DOHH2 (cell line): ENCODE data around the gene HIVEP3.

ENCODE experiments used
- H3F3A ChIP-seq: fragments of 200-600 bp; sonication (generic), shearing (Covaris generic); 2 replicates; pipeline ENCODE4 v1.6.0; 2016; ENCODE audit warnings: antibody characterized with exemption, mild to moderate bottlenecking; ENCODE audit not compliant: control insufficient read depth, insufficient read depth
- H3K27ac ChIP-seq: fragments of 200-600 bp; sonication (generic); 2 replicates; pipeline ENCODE4 v1.5.1; 2014; ENCODE audit warnings: low read depth, mild to moderate bottlenecking, low read length, moderate library complexity
- H3K27me3 ChIP-seq: fragments of 200-600 bp; sonication (generic); 2 replicates; pipeline ENCODE4 v1.6.1; 2014; ENCODE audit warnings: mild to moderate bottlenecking, low read length, mixed read lengths; ENCODE audit not compliant: control insufficient read depth
- H3K36me3 ChIP-seq: fragments of 200-600 bp; sonication (generic); 2 replicates; pipeline ENCODE4 v1.6.1; 2014; ENCODE audit warnings: mild to moderate bottlenecking, low read length, moderate library complexity, mixed read lengths; ENCODE audit not compliant: control insufficient read depth
- H3K4me1 ChIP-seq: fragments of 200-600 bp; sonication (generic); 2 replicates; pipeline ENCODE4 v1.6.1; 2014; ENCODE audit warnings: mild to moderate bottlenecking, low read length, mixed read lengths; ENCODE audit not compliant: control insufficient read depth
- H3K4me2 ChIP-seq: fragments of 200-600 bp; sonication (generic); 2 replicates; pipeline ENCODE4 v1.6.0; 2014; ENCODE audit warnings: mild to moderate bottlenecking, low read length, moderate library complexity
- H3K4me3 ChIP-seq: fragments of 200-600 bp; sonication (generic); 2 replicates; pipeline ENCODE4 v1.5.1; 2014; ENCODE audit warnings: mild to moderate bottlenecking, low read length, mixed read lengths
- H3K79me2 ChIP-seq: fragments of 200-600 bp; sonication (generic); 2 replicates; pipeline ENCODE4 v1.6.1; 2014; ENCODE audit warnings: mild to moderate bottlenecking, low read length, mixed read lengths; ENCODE audit not compliant: control insufficient read depth
- H3K9me2 ChIP-seq: fragments of 200-600 bp; sonication (generic); replicated peaks from 2 replicates; pipeline ENCODE4 v1.6.1; 2014; ENCODE audit warnings: mild to moderate bottlenecking, low read length, mixed read lengths; ENCODE audit not compliant: control insufficient read depth
- H3K9me3 ChIP-seq: fragments of 200-600 bp; sonication (generic); 2 replicates; pipeline ENCODE4 v1.6.1; 2014; ENCODE audit warnings: antibody characterized with exemption, low read length, mixed read lengths; ENCODE audit not compliant: control insufficient read depth, insufficient read depth
- H4K20me1 ChIP-seq: fragments of 200-600 bp; sonication (generic); 2 replicates; pipeline ENCODE4 v1.6.0; 2014; ENCODE audit warnings: low read depth, mild to moderate bottlenecking, antibody characterized with exemption, low read length, moderate library complexity; ENCODE audit not compliant: control insufficient read depth, insufficient read depth
- EZH2phosphoT487 ChIP-seq: fragments of 200-600 bp; sonication (generic); IDR thresholded peaks from 2 replicates; pipeline ENCODE4 v1.6.1; 2017; ENCODE audit warnings: borderline replicate concordance, mild to moderate bottlenecking, antibody characterized with exemption, low read length, moderate library complexity, mixed read lengths
- TF ChIP-seq, protein P1 (sequence below): fragments of 200-600 bp; sonication (generic); IDR thresholded peaks from one replicate; pipeline ENCODE4 v1.5.1; 2014; ENCODE audit warnings: antibody characterized with exemption, mild to moderate bottlenecking, low read depth, low read length; ENCODE audit not compliant: poor library complexity, severe bottlenecking

Gene HIVEP3

DNA sequence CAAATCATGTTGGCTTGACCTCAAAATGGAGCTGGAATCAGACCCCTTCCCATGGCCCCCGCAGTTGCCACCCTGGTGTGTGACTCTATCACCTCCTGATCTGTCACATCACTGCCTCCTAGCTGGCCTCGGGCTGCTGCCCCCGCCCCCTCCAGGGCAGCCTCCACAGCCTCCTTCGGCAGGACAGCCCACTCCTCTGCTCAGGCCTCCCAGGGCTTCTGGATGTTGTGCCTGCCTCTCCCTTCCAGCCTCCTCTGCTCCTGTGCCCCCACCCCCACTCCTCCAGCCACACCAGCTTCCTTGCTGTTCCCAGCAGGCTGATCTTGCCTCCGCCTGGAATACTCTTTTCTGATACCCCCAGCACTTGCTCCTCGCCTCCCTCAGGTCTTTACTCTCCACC lies 299.9 kb downstream of the HIVEP3 start:
- Histone ChIP-seq H3K4me1 (peaks cover 16% of the 10 kb centered on the region), H3K4me3 (no peak overlapping the region), H3K4me2 (no peak overlapping the region), H3K36me3 (no peaks in the 10 kb centered on the region), H3K9me3 (no peaks in the 10 kb centered on the region), H3K27me3 (no peaks in the 10 kb centered on the region), H3K9me2 (no peaks in the 10 kb centered on the region), H4K20me1 (no peaks in the 10 kb centered on the region), H3K79me2 (no peaks in the 10 kb centered on the region), H3F3A (no peaks in the 10 kb centered on the region), H3K27ac (no peak overlapping the region)
- TF ChIP-seq, protein P1, sequence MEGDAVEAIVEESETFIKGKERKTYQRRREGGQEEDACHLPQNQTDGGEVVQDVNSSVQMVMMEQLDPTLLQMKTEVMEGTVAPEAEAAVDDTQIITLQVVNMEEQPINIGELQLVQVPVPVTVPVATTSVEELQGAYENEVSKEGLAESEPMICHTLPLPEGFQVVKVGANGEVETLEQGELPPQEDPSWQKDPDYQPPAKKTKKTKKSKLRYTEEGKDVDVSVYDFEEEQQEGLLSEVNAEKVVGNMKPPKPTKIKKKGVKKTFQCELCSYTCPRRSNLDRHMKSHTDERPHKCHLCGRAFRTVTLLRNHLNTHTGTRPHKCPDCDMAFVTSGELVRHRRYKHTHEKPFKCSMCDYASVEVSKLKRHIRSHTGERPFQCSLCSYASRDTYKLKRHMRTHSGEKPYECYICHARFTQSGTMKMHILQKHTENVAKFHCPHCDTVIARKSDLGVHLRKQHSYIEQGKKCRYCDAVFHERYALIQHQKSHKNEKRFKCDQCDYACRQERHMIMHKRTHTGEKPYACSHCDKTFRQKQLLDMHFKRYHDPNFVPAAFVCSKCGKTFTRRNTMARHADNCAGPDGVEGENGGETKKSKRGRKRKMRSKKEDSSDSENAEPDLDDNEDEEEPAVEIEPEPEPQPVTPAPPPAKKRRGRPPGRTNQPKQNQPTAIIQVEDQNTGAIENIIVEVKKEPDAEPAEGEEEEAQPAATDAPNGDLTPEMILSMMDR = no peak
- no peak for TF ChIP-seq EZH2phosphoT487

DNA sequence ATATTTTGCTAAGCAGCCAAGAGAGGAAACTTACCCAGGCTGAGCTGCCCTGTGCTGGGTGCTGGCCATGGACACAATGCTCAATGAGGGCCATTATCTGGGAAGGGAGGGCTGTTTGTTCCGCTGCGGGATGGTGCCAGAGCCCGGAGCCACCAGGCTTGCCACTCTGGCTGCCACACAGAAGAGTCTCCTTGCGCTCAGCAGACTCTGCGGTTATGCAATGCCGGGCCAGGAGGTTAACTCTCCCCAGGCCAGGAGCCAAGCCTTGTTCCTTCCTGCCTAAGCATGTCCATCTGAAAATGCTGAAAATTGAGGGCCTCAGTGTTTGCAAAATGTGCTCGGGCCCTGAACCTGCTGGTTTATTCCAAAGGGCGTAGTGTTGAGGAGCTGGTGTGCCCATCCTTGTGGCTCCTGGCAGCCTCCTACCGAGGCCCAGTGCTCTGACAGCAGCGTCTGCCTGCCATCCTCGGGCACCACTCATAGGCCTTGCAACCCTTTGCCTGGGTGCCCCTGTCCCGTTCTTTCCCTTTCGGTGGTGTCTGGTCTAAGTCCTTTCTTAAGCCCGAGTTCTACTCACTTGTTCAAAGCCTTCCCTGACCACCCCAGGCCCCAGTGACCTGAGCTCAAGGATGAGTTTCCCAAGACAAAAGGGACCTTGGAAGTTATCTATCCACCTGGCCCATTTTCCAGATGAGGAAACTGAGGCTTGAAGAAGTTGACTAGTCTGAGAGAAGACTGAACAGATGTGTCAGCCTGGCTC lies 300.5 kb downstream of the HIVEP3 start:
- TF ChIP-seq, protein P1 = no peak
- TF ChIP-seq EZH2phosphoT487 = no peak
- H3K9me3 ChIP-seq = no peaks in the 10 kb centered on the region

DNA sequence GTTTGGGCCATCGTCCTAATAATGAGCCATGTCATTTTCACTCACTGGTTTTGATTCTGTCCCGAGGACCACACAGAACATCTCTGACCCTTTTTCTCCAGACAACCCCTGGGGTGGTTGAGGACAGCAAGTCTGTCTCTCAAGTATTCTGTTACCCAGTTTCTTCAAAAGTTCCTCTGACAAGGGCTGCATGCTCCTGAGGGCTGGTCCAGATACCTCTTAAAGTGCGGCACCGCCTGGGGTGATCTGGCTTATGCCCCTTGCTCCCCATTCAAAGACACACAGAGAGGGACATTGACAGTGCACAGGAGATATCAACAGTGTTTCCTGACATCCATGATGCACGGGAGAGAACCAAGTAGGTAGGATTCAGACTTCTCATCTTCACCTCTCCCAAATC lies 301.4 kb downstream of the HIVEP3 start:
- Histone ChIP-seq H3K4me1 (peaks cover under 1% of the 10 kb centered on the region), H3K27ac (no peak overlapping the region), H3K9me3 (no peaks in the 10 kb centered on the region), H3K36me3 (no peaks in the 10 kb centered on the region), H3K27me3 (no peaks in the 10 kb centered on the region), H3K4me2 (no peak overlapping the region), H3K4me3 (no peak overlapping the region), H3K79me2 (no peaks in the 10 kb centered on the region), H3F3A (no peaks in the 10 kb centered on the region), H4K20me1 (no peaks in the 10 kb centered on the region), H3K9me2 (no peaks in the 10 kb centered on the region)
- TF ChIP-seq EZH2phosphoT487 = no peak
- TF ChIP-seq, protein P1 = no peak

More for the DNA sequence above, 300.5 kb downstream of the HIVEP3 start:
- no peaks in the 10 kb centered on the region for H3K9me2 ChIP-seq
- no peaks in the 10 kb centered on the region for H3F3A ChIP-seq
- peaks cover 10% of the 10 kb centered on the region for H3K4me1 ChIP-seq
- no peak overlapping the region for H3K4me3 ChIP-seq
- H3K27me3 ChIP-seq = no peaks in the 10 kb centered on the region
- H4K20me1 ChIP-seq = no peaks in the 10 kb centered on the region
- no peaks in the 10 kb centered on the region for H3K36me3 ChIP-seq
- no peaks in the 10 kb centered on the region for H3K79me2 ChIP-seq
- no peak overlapping the region for H3K4me2 ChIP-seq
- no peak overlapping the region for H3K27ac ChIP-seq
